Small intestine (tissue), 7 donors: ENCODE results near the gene SOX21. TPM values are rescaled to one million over a fixed set of nuclear protein-coding genes. Genes with fewer than 3 reads are reported as not detected.

ENCODE experiments used
- DNase-seq, 2 donors: peaks; one replicate each; pipeline versions ENCODE4 v3.0.0 to v3.0.0-alpha.2; 2013
- FAIRE-seq: peaks from 2 replicates; lab custom pipeline; 2012; peaks lifted over from hg19 to GRCh38; lab: Jason Lieb, UNC
- H3K27ac ChIP-seq, 3 donors: one replicate each; pipeline ENCODE4 v1.5.1; 2013; ENCODE audit warnings: low read length in 2 of 3, mild to moderate bottlenecking in 2 of 3, control low read depth in 1 of 3, inconsistent platforms in 1 of 3, low read depth in 1 of 3, moderate library complexity in 1 of 3
- H3K27me3 ChIP-seq, 3 donors: one replicate each; pipeline ENCODE4 v1.6.1; 2013; ENCODE audit warnings: low read length in 3 of 3, inconsistent platforms in 1 of 3; ENCODE audit not compliant: control insufficient read depth in 3 of 3, insufficient read depth in 3 of 3
- H3K36me3 ChIP-seq, 3 donors: one replicate each; pipeline ENCODE4 v1.6.1; 2013; ENCODE audit warnings: low read length in 3 of 3, inconsistent platforms in 1 of 3, low read depth in 1 of 3, mild to moderate bottlenecking in 1 of 3, moderate library complexity in 1 of 3; ENCODE audit not compliant: control insufficient read depth in 3 of 3, insufficient read depth in 2 of 3
- H3K4me1 ChIP-seq, 3 donors: one replicate each; pipeline ENCODE4 v1.6.1; 2013; ENCODE audit warnings: low read length in 2 of 3, inconsistent platforms in 1 of 3, low read depth in 1 of 3, mild to moderate bottlenecking in 1 of 3, moderate library complexity in 1 of 3; ENCODE audit not compliant: control insufficient read depth in 3 of 3, insufficient read depth in 2 of 3
- H3K4me3 ChIP-seq, 3 donors: one replicate each; pipeline ENCODE4 v1.5.1; 2013; ENCODE audit warnings: low read length in 3 of 3, control low read depth in 1 of 3, inconsistent platforms in 1 of 3, low read depth in 1 of 3, mild to moderate bottlenecking in 1 of 3, moderate library complexity in 1 of 3
- H3K9me3 ChIP-seq, 2 donors: one replicate each; pipeline ENCODE4 v1.6.1; 2013; ENCODE audit warnings: low read depth in 1 of 2, low read length in 1 of 2; ENCODE audit not compliant: control insufficient read depth in 2 of 2, insufficient read depth in 1 of 2
- WGBS, 3 donors: extraction: QIAGEN DNeasy Blood & Tissue Kit; methylation state at CpG; one replicate each; pipeline ENCODE4 v1.1.7; 2013; 5-methylcytosine and 5-hydroxymethylcytosine counted together
- polyA plus RNA-seq, 4 donors: library from polyadenylated mRNA; stranded (reverse) in 3 of 4; unstranded in 1 of 4; fragments of 200-250 nt in 3 of 4; fragments of 120-200 nt in 1 of 4; gene quantifications; one replicate each; pipeline versions ENCODE4 v1.2.1 to v1.2.3, GENCODE V29; 2013
- donor health status: healthy with polysubstance abuse.
- donor health status: control.
- donor health status: control.
- donor health status: Bipolar disorder and iron deficiency.
- donor health status: healthy.

The SOX21 gene
- polyA plus RNA-seq, 4 donors = not detected

- Histone ChIP-seq H3K4me3 (no peak overlapping the region), H3K4me1 (peaks cover 0 to 3% (median 2%) of the 10 kb centered on the region in 3 donors), H3K9me3 (peaks cover 1 to 4% of the 10 kb centered on the region in 2 donors), H3K36me3 (no peaks in the 10 kb centered on the region), H3K27ac (no peak overlapping the region), H3K27me3 (peaks cover 30 to 93% (median 63%) of the 10 kb centered on the region in 3 donors)
- FAIRE-seq (no peak), DNase-seq (no peak)
- WGBS, 3 donors = 10 to 15% (median 13%) methylated on average over 16 of the region's 16 CpGs
These were observed 6.1 kb downstream of the SOX21 start for GRCh38 chr13:94706101-94706842.

GRCh38 chr13:94705081-94706030 lies 7.0 kb downstream of the SOX21 start:
- FAIRE-seq (no peak), DNase-seq (no peak)
- 10 to 15% (median 13%) methylated on average over 40 of the region's 40 CpGs for WGBS, 3 donors
- Histone ChIP-seq H3K27ac (no peak overlapping the region), H3K27me3 (peaks cover 24 to 94% (median 65%) of the 10 kb centered on the region in 3 donors), H3K4me1 (no peaks in the 10 kb centered on the region), H3K36me3 (no peaks in the 10 kb centered on the region), H3K9me3 (peaks cover 0 to 4% of the 10 kb centered on the region in 2 donors), H3K4me3 (no peak overlapping the region)

GRCh38 chr13:94704377-94705080 lies 7.8 kb downstream of the SOX21 start:
- H3K36me3 ChIP-seq = no peaks in the 10 kb centered on the region
- whole genome bisulfite sequencing, 3 donors = 8 to 18% (median 17%) methylated on average over 24 of the region's 24 CpGs
- FAIRE-seq (no peak), DNase-seq (no peak)
- H3K27ac ChIP-seq = no peak overlapping the region
- peaks cover 0 to 4% of the 10 kb centered on the region in 2 donors for H3K9me3 ChIP-seq
- no peaks in the 10 kb centered on the region for H3K4me1 ChIP-seq
- H3K27me3 ChIP-seq = peaks cover 24 to 99% (median 70%) of the 10 kb centered on the region in 3 donors
- H3K4me3 ChIP-seq = no peak overlapping the region

GRCh38 chr13:94703721-94704314 lies 8.5 kb downstream of the SOX21 start:
- Histone ChIP-seq H3K4me1 (no peaks in the 10 kb centered on the region), H3K9me3 (peaks cover 0 to 4% of the 10 kb centered on the region in 2 donors), H3K4me3 (no peak overlapping the region), H3K27me3 (peaks cover 24 to 99% (median 72%) of the 10 kb centered on the region in 3 donors), H3K27ac (no peak overlapping the region), H3K36me3 (no peaks in the 10 kb centered on the region)
- FAIRE-seq = no peak
- 6 to 12% (median 12%) methylated on average over 26 of the region's 26 CpGs for WGBS, 3 donors
- no peak for DNase-seq

- Histone ChIP-seq H3K4me1 (no peaks in the 10 kb centered on the region), H3K36me3 (no peaks in the 10 kb centered on the region), H3K27me3 (peaks cover 23 to 99% (median 71%) of the 10 kb centered on the region in 3 donors), H3K4me3 (no peak overlapping the region), H3K27ac (no peak overlapping the region), H3K9me3 (peaks cover 0 to 4% of the 10 kb centered on the region in 2 donors)
- DNase-seq = no peak
- no peak for FAIRE-seq
- 5 to 14% (median 8%) methylated on average over 16 to 17 of the region's 17 CpGs for WGBS, 3 donors
These were observed 9.1 kb downstream of the SOX21 start for GRCh38 chr13:94703271-94703670.

GRCh38 chr13:94702181-94703041 lies 9.9 kb downstream of the SOX21 start:
- Histone ChIP-seq H3K36me3 (no peaks in the 10 kb centered on the region), H3K27ac (no peak overlapping the region), H3K4me1 (no peaks in the 10 kb centered on the region), H3K9me3 (peaks cover 0 to 2% of the 10 kb centered on the region in 2 donors), H3K27me3 (peaks cover 18 to 96% (median 65%) of the 10 kb centered on the region in 3 donors), H3K4me3 (no peak overlapping the region)
- no peak for DNase-seq
- no peak for FAIRE-seq
- 5 to 18% (median 12%) methylated on average over 58 to 60 of the region's 60 CpGs for WGBS, 3 donors

GRCh38 chr13:94701313-94702180 lies 10.8 kb downstream of the SOX21 start:
- FAIRE-seq (no peak), DNase-seq (no peak)
- Histone ChIP-seq H3K4me3 (no peak overlapping the region), H3K36me3 (no peaks in the 10 kb centered on the region), H3K27me3 (peaks cover 16 to 92% (median 59%) of the 10 kb centered on the region in 3 donors), H3K27ac (no peak overlapping the region), H3K9me3 (peaks cover 0 to 2% of the 10 kb centered on the region in 2 donors), H3K4me1 (no peaks in the 10 kb centered on the region)
- WGBS, 3 donors = 26 to 44% (median 37%) methylated on average over 42 of the region's 42 CpGs
